SIG-M5 treated with dmso at 0.1 percent for 504 hours (cell line): ENCODE measurements around the gene TACR1.

Source experiments
- DNase-seq: peaks from one replicate; lab custom pipeline; 2025; ENCODE audit not compliant: unreplicated experiment; lab: John Stamatoyannopoulos, UW

The TACR1 gene

GRCh38 chr2:75023666-75024455, 175.5 kb downstream of the TACR1 start:
- DNase-seq, result no peak

- DNase-seq, result no peak
Measured at GRCh38 chr2:75022516-75022915, 176.8 kb downstream of the TACR1 start.

- no peak for DNase-seq
Measured at GRCh38 chr2:75021672-75022071, 177.6 kb downstream of the TACR1 start.

GRCh38 chr2:75020476-75020875, 178.8 kb downstream of the TACR1 start:
- DNase-seq, result no peak

- no peak for DNase-seq
Measured at GRCh38 chr2:75019790-75020189, 179.5 kb downstream of the TACR1 start.

GRCh38 chr2:75018162-75018561, 181.2 kb downstream of the TACR1 start:
- peak; percentile 85 for DNase-seq

- DNase-seq, result no peak
Measured at GRCh38 chr2:75012080-75012479, 187.2 kb downstream of the TACR1 start.

- no peak for DNase-seq
Measured at GRCh38 chr2:75010571-75010970, 188.7 kb downstream of the TACR1 start.

- no peak for DNase-seq
Measured at GRCh38 chr2:75007819-75008218, 191.5 kb downstream of the TACR1 start.

GRCh38 chr2:75007061-75007460, 192.3 kb downstream of the TACR1 start:
- DNase-seq, result no peak

- DNase-seq, result no peak
Measured at GRCh38 chr2:75006041-75006440, 193.3 kb downstream of the TACR1 start.

GRCh38 chr2:75003773-75004172, 195.5 kb downstream of the TACR1 start:
- no peak for DNase-seq

GRCh38 chr2:75003276-75003675, 196.0 kb downstream of the TACR1 start:
- no peak for DNase-seq

- peak; percentile 42 for DNase-seq
Measured at GRCh38 chr2:75002007-75002406, 197.3 kb downstream of the TACR1 start.

GRCh38 chr2:74999468-74999867, 199.9 kb downstream of the TACR1 start:
- no peak for DNase-seq
